Measurements from ENCODE around the gene VAV2.

DNA sequence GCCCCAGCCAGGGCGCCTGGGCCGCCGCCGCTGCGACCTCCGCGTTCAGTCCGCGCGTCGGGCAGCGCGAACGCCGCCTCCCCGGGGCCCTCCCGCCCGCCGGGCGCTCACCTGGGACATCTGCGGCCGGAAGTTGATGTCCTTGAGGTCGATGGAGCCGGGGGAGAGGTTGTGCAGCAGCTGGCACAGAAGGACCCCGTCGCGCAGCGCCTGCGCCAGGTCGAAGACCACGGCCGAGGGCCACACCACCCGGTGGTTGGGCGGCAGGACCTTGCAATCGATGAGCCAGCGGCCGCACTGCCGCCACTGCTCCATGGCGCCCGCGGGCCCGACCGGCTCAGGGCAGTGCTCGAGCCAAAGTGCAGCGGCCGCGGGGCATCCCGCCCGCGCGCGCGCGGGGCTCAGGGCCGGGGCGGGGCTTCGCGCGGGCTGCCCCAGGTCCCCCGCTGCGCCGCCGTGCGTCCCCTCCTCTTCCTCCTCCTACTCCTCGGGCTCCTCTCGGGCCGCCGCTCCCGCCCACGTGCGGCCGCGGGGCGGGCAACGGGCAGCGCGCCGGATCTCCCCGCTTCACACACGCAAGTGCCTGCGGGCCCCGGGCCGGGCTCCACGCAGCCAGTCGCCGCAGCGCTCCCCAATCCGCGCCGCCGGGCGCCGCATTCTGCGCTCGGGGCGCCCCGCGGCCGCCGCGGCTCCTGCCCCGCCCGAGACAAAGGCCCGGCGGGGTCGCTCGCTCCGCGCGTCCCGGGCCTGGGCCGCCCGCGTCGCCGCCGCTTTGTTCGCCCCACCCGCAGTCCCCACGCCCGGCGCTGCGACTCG lies at the start of gene VAV2:
- no peak for TF ChIP-seq CTCF (IDR thresholded peaks at IDR 0.05)
- TF ChIP-seq POLR2A (IDR thresholded peaks at IDR 0.05): peak; percentile 26 to 33

All from adrenal gland (tissue), 5 donors.